NOMO-1 treated with DMSO at 0.1 percent for 48 hours (cell line): ENCODE results near the gene ALCAM.

Experiments
- DNase-seq: peaks from one replicate; lab custom pipeline; 2025; ENCODE audit not compliant: unreplicated experiment; lab: John Stamatoyannopoulos, UW

Gene ALCAM

GRCh38 chr3:105473521-105474223 is 107.0 kb downstream of the ALCAM start:
- no peak for DNase-seq

DNA sequence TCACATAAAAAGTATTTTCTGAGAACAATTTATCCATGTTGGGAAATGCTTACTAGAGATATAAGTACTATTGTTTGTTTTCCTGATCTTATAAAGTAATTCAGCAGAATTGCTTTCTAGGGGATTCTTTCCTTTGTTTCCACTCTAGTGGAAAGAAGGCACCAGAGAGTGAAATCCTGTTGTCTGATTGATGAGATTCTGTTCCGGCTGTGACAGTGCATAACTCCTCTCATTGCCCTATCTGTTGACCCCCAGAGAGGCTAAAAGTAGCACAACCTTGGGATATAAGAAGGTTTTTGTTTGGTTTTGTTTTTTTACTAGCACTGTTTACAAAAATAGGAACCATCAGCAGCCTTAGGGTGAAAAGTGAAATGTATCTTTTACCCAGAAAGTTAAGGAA is 114.1 kb downstream of the ALCAM start:
- DNase-seq: no peak

DNA sequence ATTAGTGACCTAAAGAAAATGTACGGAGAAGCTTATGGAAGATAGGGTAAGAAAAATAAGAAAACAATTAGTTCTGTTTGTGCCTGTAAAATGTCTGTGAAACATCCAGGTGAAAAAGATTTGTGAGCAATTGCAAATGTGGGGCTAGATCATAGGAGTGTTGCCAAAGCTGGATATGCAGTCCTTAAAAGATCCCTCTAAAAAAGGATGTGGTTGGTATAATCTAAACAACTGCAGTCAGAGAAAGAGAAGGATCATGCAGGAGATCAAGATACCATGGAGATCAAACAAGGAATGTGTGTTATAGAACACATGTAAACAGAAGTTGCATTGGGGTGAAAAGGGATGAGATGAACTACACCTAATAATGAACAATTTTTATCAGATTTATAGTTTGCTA is 116.8 kb downstream of the ALCAM start:
- no peak for DNase-seq

DNA sequence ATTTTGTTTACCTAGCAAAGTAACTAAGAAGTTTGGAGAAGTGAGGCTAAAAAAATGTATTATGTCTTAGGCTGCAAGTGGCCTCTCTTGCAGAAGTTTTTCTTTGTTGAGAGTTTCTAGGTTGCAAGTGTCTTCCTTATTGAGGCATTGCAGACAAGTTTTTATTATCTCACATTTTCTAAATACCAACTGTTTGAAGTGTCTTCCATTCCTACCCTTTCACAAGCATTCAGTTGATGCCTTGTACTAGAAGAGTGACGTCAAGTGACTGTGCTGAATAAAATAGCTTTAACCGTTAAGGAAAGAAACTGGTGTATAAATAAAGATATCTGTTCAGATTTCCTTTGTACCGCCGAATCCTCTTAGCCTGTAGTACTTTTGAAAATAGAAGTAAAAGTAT is 123.3 kb downstream of the ALCAM start:
- no peak for DNase-seq

- DNase-seq: no peak
Measured at GRCh38 chr3:105493305-105493892, 126.7 kb downstream of the ALCAM start.

GRCh38 chr3:105495021-105495420 is 128.3 kb downstream of the ALCAM start:
- no peak for DNase-seq

DNA sequence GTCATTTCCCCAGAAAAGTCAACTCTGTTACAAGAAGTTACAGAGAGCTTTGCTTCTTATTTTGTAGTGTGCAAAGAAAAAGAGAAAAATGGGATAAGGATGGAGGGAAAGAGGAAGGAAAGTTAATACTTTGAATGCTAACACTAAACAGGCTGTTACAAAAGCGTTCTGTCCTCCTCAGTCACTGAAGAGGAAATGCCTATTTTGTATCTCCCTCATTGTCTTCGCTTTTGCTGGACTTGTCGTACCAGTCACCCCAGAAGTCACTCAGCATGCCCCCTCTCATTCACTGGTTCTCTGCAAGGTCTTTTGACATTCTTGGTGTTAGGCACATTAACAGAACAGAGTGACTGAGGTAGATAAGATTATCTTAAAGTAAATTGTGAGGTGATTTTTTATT is 129.6 kb downstream of the ALCAM start:
- DNase-seq: no peak

DNA sequence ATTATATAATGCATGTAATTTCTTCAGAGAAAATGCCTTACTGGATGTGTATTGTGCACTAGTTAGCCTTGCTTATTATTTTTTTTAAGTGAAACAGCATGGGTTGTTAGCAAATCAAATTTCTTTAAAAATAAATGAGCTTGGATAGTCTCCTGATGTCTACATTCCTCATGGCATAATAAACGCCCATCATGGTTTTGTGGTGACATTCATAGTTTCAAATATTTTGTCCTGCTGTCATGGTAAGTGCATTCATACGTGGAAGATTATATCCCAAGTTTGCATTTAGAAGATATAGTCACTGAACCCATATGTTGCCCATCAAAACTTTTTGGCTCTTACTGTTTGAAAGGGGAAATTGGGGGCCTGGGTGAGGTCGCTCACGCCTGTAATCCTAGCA is 130.7 kb downstream of the ALCAM start:
- no peak for DNase-seq

DNA sequence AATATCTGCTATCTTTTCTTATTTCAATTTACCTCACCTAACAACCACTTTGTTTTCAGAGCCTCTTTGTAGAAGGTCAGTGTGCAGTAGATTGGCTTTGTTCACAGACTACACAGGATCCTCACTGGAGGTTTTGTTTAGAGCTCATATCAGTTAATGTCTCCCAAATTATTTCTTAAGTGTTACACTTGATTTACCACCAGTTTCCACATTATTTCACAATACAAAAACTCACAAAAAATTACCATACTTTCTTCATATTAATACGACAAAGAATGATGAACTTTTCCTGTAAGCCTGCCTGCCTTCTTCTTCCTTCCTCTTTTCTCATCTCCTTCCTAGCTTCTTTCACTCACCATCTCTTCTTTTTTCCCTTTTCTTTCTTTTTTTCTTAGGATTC is 133.3 kb downstream of the ALCAM start:
- DNase-seq: peak; percentile 38

GRCh38 chr3:105502333-105502732 is 135.6 kb downstream of the ALCAM start:
- no peak for DNase-seq

- no peak for DNase-seq
Measured at GRCh38 chr3:105503191-105503593, 136.5 kb downstream of the ALCAM start.

DNA sequence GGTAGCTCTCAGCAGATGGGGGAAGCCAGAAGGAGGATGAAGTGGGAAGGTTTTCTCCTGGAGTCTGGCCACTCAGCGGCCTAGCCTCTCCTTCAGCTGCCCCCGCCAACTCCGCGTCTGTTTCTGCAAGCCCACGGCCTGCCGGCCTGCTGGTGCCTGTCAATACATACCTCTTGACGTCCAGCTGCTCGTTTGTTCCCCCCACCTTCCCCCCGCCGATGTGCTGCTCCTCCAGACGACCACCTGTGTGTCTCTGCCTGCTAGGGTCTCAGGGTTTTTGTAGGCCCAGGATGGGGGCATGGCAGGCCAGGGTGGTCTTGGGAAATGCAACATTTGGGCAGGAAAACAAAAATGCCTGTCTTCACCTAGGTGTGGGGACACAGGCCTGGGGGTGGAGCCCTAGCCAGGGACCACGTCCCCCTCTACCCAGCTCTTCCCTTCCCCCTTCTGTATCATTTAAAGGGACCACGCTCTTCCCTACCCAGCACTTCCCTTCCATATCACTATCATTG is 137.8 kb downstream of the ALCAM start:
- no peak for DNase-seq

GRCh38 chr3:105505170-105505569 is 138.5 kb downstream of the ALCAM start:
- peak; percentile 61 for DNase-seq

GRCh38 chr3:105511031-105511430 is 144.3 kb downstream of the ALCAM start:
- DNase-seq: no peak

- DNase-seq: no peak
Measured at GRCh38 chr3:105512061-105512460, 145.4 kb downstream of the ALCAM start.

- no peak for DNase-seq
Measured at GRCh38 chr3:105513042-105513441, 146.3 kb downstream of the ALCAM start.

DNA sequence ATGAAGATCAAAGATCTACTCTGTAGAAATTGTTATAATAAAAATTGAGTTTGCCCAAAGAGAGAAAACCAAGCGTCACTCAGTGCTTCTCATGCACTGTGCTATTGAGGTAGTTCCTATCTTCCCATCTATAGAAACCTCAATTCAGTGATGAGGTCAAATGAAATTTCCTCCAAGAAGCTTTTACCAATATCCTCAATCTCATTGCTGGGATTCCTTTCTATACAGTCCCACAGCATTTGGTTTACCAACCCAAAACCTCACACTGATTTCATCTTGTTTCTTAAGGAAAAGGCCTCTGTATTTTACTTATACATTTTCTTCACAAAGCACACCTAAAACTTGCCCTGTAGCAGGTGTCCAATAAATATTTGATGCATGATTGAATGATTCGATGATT is 147.2 kb downstream of the ALCAM start:
- DNase-seq: no peak

- no peak for DNase-seq
Measured at GRCh38 chr3:105515372-105515771, 148.7 kb downstream of the ALCAM start.

- DNase-seq: no peak
Measured at GRCh38 chr3:105516972-105517371, 150.3 kb downstream of the ALCAM start.

DNA sequence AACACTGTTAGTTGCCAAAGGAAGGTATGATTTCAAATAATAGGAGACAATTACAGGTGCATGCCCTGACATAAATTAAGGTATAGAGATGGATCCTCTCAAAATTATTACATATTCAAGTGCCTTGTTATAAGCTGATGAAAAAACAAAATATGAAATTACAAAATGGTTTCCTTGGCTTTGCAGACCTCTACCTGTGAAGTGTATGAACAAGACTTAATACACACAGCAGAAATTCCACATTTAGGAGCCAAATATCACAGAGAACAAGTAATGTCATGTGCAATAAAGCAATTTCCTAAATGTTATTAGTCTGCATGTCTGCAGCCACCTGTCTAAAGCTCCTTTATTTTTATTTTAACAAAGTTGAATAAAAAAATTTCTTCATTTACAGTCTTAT is 151.5 kb downstream of the ALCAM start:
- no peak for DNase-seq

- DNase-seq: peak; percentile 64
Measured at GRCh38 chr3:105518806-105519418, 152.2 kb downstream of the ALCAM start.

- DNase-seq: no peak
Measured at GRCh38 chr3:105521770-105522169, 155.1 kb downstream of the ALCAM start.
